IPS-NIHi7 (cell line): ENCODE data around the gene SCEL.
"Not testable (repeated sequence)": the region's sequence is repeated elsewhere in the genome, so short reads cannot be mapped to it uniquely, and the experiment has no call there.

Source experiments
- DNase-seq: peaks from one replicate; pipeline ENCODE4 v3.0.0; 2012; ENCODE audit warnings: mixed read lengths; ENCODE audit errors: extremely low spot score

Gene SCEL

DNA sequence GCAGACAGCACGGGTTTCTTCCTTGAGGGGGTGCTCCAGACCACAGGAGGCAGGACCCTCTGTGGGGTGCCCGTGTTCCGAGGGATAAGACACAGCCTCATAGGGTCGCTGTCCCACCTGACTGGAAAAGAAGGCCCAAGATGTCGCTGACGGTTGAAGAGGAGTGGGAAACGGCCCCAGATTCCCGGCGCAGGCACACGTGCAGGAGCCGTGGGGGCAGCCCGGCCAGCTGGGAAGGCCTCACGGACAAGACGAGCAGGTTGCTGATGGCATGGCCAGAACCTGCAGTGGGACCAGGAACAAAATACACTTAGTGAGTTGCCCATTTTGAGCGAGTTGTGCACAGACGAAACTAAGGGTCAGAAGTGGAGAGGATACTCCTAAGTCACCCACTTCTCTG is 126.8 kb downstream of the SCEL start:
- not testable (repeated sequence) for DNase-seq

DNA sequence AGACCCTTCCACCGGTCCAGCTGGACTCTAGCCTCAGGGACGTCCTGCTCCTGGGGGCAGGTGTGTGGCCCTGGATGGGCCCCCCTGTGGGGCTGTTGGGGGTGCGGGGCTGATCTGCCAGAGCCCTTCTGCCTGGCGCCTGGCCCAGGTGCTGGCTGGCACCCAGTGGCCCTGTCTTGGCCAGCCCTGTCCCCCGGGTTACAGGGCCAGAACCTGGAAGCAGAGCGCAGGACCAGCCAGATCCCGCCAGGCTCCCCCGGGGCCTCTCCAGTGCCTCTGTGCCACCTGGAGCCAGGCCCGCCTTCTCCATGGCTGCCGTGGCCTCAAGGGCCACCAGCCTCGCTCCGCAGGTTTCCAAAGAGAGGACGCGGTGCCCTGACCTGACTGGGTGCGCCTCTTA is 127.3 kb downstream of the SCEL start:
- DNase-seq, result not testable (repeated sequence)

DNA sequence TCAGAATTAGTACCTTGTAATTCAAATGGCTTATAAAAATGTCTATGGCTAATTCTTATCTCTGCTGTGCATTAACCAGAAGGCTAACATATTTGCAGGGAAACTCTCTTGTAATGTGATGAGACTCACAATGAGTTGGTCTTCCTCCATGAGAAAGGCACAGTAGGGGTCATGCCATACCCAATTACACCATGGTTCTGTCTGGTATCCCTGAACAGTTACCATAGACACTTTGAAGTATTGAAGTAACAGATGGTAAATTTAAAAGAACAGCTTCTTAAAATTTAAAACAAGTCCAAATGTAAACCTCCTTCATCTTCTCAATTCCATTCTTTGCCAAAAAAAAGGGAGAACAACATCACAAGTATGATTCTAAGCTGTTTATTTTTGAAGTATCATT is 139.3 kb downstream of the SCEL start:
- DNase-seq, result no peak

DNA sequence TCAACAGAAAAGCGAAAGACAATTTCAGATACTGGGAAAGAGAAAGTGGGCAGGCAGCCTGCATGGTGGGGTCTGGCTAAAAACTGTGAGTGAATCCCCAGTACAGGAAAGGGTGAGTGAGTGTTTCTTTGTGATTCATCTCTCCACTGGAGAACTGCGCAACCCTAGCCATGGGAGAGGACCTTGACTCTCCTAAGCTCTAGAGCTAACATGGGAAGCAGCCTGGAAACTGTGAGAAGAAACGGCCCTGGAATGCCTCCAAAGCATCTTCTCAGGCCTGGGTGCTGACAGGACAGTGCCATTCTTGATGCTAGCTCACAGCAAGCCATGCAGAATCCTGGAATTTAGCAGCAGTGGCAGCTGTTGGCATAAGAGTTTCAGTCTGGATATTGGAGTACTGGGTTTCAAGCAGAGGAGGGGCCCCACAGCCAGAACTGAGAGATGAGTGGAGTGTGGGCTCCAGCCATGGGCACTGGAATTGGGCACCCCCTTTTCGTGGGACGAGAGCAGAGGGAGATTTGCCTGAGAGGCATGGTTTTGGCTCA is 143.3 kb downstream of the SCEL start:
- DNase-seq, result no peak

DNA sequence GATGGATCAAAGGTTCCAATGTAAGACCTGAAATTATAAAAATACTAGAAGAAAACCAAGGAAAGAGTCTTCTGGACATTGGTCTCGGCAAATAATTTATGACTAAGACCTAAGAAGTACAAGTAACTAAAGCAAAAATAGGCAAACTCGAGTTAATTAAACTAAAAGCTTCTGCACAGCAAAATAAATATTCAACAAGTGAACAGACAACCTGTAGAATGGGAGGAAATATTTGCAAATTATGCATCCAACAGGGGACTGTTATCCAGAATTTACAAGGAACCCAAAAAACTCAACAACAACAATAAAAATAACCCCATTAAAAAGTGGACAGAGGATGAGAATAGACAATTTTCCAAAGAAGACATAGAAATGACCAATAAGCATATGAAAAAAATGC is 152.3 kb downstream of the SCEL start:
- DNase-seq, result no peak

DNA sequence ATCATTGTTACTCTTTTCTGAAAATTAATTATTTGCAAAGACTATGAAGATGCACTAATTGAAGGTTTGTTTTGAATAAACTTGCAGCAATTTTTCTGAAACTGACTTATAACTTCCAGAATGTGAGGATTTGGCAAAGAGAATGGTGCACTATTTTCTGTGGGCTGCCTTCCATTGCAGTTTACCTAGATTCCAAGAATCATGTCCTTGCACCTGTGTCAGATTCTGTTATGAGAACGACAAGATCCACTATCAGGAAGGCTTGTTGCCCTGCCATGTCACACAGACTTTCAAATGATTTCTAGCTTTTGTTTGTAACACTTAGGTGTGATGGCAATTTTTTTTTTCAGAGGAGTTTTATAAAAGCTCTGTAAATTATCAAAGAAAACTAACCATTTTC is 156.4 kb downstream of the SCEL start:
- DNase-seq, result no peak

DNA sequence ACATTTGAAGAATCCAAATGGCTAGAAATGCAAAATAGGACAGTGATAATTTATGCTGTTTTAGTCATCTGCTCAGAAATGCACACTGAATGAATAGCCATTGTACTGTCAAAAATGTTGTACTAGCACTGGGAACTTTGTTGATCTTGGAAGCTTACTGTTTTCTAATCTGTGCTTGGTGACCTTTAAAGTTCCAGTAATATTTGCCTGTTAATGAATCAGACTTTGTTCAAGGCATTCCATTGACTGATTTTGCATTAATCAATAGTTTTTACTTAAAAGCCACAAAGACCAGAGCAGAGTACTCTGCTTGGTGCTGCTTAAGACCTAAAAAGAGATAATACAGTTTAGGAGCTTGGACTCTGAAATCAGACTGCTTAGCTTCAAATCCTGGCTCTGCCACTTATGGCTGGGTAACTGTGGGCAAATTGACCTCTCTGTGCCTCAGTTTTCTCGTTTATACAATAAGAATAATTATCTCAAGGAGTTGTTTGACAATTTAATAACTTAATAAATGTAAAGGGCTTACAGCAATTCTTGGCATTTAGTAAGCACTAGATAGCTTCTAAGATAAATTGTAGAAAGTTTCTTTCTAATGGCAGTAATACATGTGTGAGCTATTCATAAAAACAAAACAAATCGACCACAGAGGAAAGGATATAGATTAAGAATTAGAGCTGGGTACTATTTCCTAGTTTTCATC is 157.4 kb downstream of the SCEL start:
- DNase-seq, result no peak

DNA sequence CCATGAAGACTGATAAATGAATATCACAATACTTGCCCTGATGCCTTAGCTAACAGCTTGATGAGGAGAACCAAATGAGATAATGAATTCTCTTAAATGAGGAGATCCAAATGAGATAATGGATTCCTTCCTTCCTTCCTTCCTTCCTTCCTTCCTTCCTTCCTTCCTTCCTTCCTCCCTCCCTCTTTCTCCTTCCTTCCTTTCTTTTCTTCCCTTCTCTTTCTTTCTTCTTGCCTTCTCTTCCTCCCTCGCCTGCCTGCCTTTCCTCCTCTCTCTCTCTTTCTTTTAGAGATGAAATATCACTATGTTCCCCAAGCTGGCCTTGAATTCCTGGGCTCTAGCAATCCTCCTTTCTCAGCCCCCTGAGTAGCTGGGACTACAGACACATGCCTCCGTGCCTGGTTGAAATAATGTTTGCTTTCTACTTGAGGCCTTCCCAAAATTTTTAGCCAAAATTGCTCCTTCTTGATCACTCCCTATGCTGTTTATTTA is 158.0 kb downstream of the SCEL start:
- no peak for DNase-seq
